Measurements from ENCODE around the gene DET1.

- no peak for TF ChIP-seq POLR2A (IDR thresholded peaks at IDR 0.05)
- TF ChIP-seq, protein P1, sequence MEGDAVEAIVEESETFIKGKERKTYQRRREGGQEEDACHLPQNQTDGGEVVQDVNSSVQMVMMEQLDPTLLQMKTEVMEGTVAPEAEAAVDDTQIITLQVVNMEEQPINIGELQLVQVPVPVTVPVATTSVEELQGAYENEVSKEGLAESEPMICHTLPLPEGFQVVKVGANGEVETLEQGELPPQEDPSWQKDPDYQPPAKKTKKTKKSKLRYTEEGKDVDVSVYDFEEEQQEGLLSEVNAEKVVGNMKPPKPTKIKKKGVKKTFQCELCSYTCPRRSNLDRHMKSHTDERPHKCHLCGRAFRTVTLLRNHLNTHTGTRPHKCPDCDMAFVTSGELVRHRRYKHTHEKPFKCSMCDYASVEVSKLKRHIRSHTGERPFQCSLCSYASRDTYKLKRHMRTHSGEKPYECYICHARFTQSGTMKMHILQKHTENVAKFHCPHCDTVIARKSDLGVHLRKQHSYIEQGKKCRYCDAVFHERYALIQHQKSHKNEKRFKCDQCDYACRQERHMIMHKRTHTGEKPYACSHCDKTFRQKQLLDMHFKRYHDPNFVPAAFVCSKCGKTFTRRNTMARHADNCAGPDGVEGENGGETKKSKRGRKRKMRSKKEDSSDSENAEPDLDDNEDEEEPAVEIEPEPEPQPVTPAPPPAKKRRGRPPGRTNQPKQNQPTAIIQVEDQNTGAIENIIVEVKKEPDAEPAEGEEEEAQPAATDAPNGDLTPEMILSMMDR (IDR thresholded peaks at IDR 0.05): no peak
These were observed 49.2 kb downstream of the DET1 start for GRCh38 chr15:88497109-88497765.

Measured in transverse colon (tissue), 3 donors.